SK-N-SH treated with all-trans-retinoic acid at 6 μM for 48 hours (cell line): ENCODE measurements around the gene TSBP1.

Experiments
- ATAC-seq: fragments of 200-7000 bp; cut with Tn5 transposase; 3 replicates; pipeline ENCODE4 v1.9.1; 2020; ENCODE audit warnings: mild to moderate bottlenecking, moderate library complexity
- ARNTL ChIP-seq: fragments of 450-650 bp; formaldehyde crosslinking; IDR thresholded peaks from 2 replicates; pipeline ENCODE4 v1.5.0; 2020; ENCODE audit warnings: low read depth, mild to moderate bottlenecking, moderate library complexity, borderline replicate concordance
- BACH2 ChIP-seq: fragments of 250-450 bp; sonication (Bioruptor Pico); IDR thresholded peaks from 2 replicates; pipeline ENCODE4 v1.9.0; 2021; ENCODE audit warnings: mild to moderate bottlenecking, borderline replicate concordance
- CSDC2 ChIP-seq: fragments of 250-450 bp; sonication (Bioruptor Pico); IDR thresholded peaks from 2 replicates; pipeline ENCODE4 v1.5.0; 2020; ENCODE audit warnings: mild to moderate bottlenecking, moderate library complexity
- ESRRG ChIP-seq: fragments of 250-450 bp; sonication (Bioruptor Pico); IDR thresholded peaks from 2 replicates; pipeline ENCODE4 v1.6.1; 2021; ENCODE audit warnings: mild to moderate bottlenecking
- ISL1 ChIP-seq: fragments of 250-450 bp; sonication (Bioruptor Pico); IDR thresholded peaks from 2 replicates; pipeline ENCODE4 v2.1.2; 2022; ENCODE audit warnings: mild to moderate bottlenecking, moderate library complexity
- OSR1 ChIP-seq: fragments of 250-450 bp; sonication (Bioruptor Pico); IDR thresholded peaks from 2 replicates; pipeline ENCODE4 v1.8.0; 2022; ENCODE audit warnings: moderate library complexity, mild to moderate bottlenecking, inconsistent platforms
- PPARA ChIP-seq: fragments of 250-450 bp; sonication (Bioruptor Pico); IDR thresholded peaks from 2 replicates; pipeline ENCODE4 v1.5.0; 2020; ENCODE audit warnings: mild to moderate bottlenecking, borderline replicate concordance
- RARB ChIP-seq: fragments of 250-450 bp; sonication (Bioruptor Pico); IDR thresholded peaks from 2 replicates; pipeline ENCODE4 v1.8.0; 2021; ENCODE audit warnings: mild to moderate bottlenecking, moderate library complexity
- SNAI2 ChIP-seq: fragments of 250-450 bp; sonication (Bioruptor Pico); IDR thresholded peaks from 2 replicates; pipeline ENCODE4 v1.5.0; 2020; ENCODE audit warnings: mild to moderate bottlenecking, moderate library complexity
- TCF4 ChIP-seq: fragments of 250-450 bp; sonication (Bioruptor Pico); IDR thresholded peaks from 2 replicates; pipeline ENCODE4 v1.8.0; 2021; ENCODE audit warnings: mild to moderate bottlenecking, moderate library complexity, borderline replicate concordance
- TOX ChIP-seq: fragments of 250-450 bp; sonication (Bioruptor Pico); IDR thresholded peaks from 2 replicates; pipeline ENCODE4 v1.8.0; 2021; ENCODE audit warnings: mild to moderate bottlenecking, moderate library complexity, borderline replicate concordance
- ZFP3 ChIP-seq: fragments of 250-450 bp; sonication (Bioruptor Pico); IDR thresholded peaks from 2 replicates; pipeline ENCODE4 v1.5.0; 2020; ENCODE audit warnings: mild to moderate bottlenecking, moderate library complexity
- ZFP30 ChIP-seq: fragments of 450-650 bp; formaldehyde crosslinking; IDR thresholded peaks from 2 replicates; pipeline ENCODE4 v1.5.0; 2022; ENCODE audit warnings: mild to moderate bottlenecking, moderate library complexity
- ZNF565 ChIP-seq: fragments of 450-650 bp; formaldehyde crosslinking; conservative IDR thresholded peaks from 2 replicates; pipeline ENCODE4 v1.5.0; 2020; ENCODE audit warnings: low read depth, mild to moderate bottlenecking, moderate library complexity
- ZNF70 ChIP-seq: fragments of 450-650 bp; formaldehyde crosslinking; IDR thresholded peaks from 2 replicates; pipeline ENCODE4 v1.5.0; 2020; ENCODE audit warnings: mild to moderate bottlenecking, moderate library complexity
- ZNF8 ChIP-seq: fragments of 450-650 bp; formaldehyde crosslinking; IDR thresholded peaks from 2 replicates; pipeline ENCODE4 v1.5.0; 2020; ENCODE audit warnings: mild to moderate bottlenecking, moderate library complexity
- TF ChIP-seq, protein P1 (sequence below): fragments of 250-450 bp; sonication (Bioruptor Pico); IDR thresholded peaks from 2 replicates; pipeline ENCODE4 v1.5.1; 2021; ENCODE audit warnings: mild to moderate bottlenecking, moderate library complexity
- TF ChIP-seq, protein P2 (sequence below): fragments of 250-450 bp; sonication (Bioruptor Pico); IDR thresholded peaks from 2 replicates; pipeline ENCODE4 v1.5.1; 2020; ENCODE audit warnings: low read depth, mild to moderate bottlenecking, moderate library complexity
- TF ChIP-seq, protein P3 (sequence below): fragments of 250-450 bp; sonication (Bioruptor Pico); IDR thresholded peaks from 2 replicates; pipeline ENCODE4 v1.5.0; 2020; ENCODE audit warnings: mild to moderate bottlenecking, moderate library complexity
- TF ChIP-seq, protein P4 (sequence below): fragments of 250-450 bp; sonication (Bioruptor Pico); IDR thresholded peaks from 2 replicates; pipeline ENCODE4 v1.8.0; 2020; ENCODE audit warnings: mild to moderate bottlenecking, moderate library complexity, borderline replicate concordance
- TF ChIP-seq, protein P5 (sequence below): fragments of 250-450 bp; sonication (Bioruptor Pico); IDR thresholded peaks from 2 replicates; pipeline ENCODE4 v1.8.0; 2021; ENCODE audit warnings: low read depth, mild to moderate bottlenecking, moderate library complexity, borderline replicate concordance

The TSBP1 gene, protein sequence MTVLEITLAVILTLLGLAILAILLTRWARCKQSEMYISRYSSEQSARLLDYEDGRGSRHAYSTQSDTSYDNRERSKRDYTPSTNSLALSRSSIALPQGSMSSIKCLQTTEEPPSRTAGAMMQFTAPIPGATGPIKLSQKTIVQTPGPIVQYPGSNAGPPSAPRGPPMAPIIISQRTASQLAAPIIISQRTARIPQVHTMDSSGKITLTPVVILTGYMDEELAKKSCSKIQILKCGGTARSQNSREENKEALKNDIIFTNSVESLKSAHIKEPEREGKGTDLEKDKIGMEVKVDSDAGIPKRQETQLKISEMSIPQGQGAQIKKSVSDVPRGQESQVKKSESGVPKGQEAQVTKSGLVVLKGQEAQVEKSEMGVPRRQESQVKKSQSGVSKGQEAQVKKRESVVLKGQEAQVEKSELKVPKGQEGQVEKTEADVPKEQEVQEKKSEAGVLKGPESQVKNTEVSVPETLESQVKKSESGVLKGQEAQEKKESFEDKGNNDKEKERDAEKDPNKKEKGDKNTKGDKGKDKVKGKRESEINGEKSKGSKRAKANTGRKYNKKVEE

DNA sequence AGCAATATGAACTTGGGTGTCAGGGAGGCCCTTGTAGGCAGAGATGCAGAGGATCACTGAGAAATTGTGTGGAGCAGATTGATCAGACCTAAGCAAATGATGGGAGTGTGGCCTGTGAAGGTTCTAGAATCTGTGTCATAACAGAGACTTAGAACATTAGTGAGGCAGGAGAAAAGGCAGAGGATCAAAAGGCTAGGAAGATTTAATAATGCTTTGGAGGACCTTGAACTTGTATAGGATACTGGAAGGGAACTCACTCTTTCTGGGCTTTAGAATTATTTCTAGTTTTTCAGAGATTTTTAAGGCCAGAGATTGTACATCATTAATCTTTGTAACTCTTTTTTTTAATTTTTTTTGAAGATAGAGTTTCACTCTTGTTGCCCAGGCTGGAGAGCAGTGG is at the start of gene TSBP1:
TSBP1 (minus strand) TSS at position 101 of the 400 bp plus-strand sequence. CDS start 197 bp downstream, outside the sequence.
- TF ChIP-seq ZNF565 (CRISPR knock-in tag) (no peak), BACH2 (CRISPR knock-in tag) (no peak), ZFP30 (CRISPR knock-in tag) (no peak), OSR1 (CRISPR knock-in tag) (no peak), ZFP3 (CRISPR knock-in tag) (no peak), PPARA (CRISPR knock-in tag) (no peak), ISL1 (CRISPR knock-in tag) (no peak), CSDC2 (CRISPR knock-in tag) (no peak), TCF4 (CRISPR knock-in tag) (no peak), ZNF8 (CRISPR knock-in tag) (no peak)
- TF ChIP-seq, protein P1, sequence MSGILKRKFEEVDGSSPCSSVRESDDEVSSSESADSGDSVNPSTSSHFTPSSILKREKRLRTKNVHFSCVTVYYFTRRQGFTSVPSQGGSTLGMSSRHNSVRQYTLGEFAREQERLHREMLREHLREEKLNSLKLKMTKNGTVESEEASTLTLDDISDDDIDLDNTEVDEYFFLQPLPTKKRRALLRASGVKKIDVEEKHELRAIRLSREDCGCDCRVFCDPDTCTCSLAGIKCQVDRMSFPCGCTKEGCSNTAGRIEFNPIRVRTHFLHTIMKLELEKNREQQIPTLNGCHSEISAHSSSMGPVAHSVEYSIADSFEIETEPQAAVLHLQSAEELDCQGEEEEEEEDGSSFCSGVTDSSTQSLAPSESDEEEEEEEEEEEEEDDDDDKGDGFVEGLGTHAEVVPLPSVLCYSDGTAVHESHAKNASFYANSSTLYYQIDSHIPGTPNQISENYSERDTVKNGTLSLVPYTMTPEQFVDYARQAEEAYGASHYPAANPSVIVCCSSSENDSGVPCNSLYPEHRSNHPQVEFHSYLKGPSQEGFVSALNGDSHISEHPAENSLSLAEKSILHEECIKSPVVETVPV (CRISPR knock-in tag): no peak
- TF ChIP-seq, protein P2, sequence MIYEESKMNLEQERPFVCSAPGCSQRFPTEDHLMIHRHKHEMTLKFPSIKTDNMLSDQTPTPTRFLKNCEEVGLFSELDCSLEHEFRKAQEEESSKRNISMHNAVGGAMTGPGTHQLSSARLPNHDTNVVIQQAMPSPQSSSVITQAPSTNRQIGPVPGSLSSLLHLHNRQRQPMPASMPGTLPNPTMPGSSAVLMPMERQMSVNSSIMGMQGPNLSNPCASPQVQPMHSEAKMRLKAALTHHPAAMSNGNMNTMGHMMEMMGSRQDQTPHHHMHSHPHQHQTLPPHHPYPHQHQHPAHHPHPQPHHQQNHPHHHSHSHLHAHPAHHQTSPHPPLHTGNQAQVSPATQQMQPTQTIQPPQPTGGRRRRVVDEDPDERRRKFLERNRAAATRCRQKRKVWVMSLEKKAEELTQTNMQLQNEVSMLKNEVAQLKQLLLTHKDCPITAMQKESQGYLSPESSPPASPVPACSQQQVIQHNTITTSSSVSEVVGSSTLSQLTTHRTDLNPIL (CRISPR knock-in tag): no peak
- TF ChIP-seq, protein P3, sequence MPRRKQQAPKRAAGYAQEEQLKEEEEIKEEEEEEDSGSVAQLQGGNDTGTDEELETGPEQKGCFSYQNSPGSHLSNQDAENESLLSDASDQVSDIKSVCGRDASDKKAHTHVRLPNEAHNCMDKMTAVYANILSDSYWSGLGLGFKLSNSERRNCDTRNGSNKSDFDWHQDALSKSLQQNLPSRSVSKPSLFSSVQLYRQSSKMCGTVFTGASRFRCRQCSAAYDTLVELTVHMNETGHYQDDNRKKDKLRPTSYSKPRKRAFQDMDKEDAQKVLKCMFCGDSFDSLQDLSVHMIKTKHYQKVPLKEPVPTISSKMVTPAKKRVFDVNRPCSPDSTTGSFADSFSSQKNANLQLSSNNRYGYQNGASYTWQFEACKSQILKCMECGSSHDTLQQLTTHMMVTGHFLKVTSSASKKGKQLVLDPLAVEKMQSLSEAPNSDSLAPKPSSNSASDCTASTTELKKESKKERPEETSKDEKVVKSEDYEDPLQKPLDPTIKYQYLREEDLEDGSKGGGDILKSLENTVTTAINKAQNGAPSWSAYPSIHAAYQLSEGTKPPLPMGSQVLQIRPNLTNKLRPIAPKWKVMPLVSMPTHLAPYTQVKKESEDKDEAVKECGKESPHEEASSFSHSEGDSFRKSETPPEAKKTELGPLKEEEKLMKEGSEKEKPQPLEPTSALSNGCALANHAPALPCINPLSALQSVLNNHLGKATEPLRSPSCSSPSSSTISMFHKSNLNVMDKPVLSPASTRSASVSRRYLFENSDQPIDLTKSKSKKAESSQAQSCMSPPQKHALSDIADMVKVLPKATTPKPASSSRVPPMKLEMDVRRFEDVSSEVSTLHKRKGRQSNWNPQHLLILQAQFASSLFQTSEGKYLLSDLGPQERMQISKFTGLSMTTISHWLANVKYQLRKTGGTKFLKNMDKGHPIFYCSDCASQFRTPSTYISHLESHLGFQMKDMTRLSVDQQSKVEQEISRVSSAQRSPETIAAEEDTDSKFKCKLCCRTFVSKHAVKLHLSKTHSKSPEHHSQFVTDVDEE (CRISPR knock-in tag): no peak
- TF ChIP-seq, protein P4, sequence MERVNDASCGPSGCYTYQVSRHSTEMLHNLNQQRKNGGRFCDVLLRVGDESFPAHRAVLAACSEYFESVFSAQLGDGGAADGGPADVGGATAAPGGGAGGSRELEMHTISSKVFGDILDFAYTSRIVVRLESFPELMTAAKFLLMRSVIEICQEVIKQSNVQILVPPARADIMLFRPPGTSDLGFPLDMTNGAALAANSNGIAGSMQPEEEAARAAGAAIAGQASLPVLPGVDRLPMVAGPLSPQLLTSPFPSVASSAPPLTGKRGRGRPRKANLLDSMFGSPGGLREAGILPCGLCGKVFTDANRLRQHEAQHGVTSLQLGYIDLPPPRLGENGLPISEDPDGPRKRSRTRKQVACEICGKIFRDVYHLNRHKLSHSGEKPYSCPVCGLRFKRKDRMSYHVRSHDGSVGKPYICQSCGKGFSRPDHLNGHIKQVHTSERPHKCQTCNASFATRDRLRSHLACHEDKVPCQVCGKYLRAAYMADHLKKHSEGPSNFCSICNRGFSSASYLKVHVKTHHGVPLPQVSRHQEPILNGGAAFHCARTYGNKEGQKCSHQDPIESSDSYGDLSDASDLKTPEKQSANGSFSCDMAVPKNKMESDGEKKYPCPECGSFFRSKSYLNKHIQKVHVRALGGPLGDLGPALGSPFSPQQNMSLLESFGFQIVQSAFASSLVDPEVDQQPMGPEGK (CRISPR knock-in tag): no peak
- TF ChIP-seq, protein P5, sequence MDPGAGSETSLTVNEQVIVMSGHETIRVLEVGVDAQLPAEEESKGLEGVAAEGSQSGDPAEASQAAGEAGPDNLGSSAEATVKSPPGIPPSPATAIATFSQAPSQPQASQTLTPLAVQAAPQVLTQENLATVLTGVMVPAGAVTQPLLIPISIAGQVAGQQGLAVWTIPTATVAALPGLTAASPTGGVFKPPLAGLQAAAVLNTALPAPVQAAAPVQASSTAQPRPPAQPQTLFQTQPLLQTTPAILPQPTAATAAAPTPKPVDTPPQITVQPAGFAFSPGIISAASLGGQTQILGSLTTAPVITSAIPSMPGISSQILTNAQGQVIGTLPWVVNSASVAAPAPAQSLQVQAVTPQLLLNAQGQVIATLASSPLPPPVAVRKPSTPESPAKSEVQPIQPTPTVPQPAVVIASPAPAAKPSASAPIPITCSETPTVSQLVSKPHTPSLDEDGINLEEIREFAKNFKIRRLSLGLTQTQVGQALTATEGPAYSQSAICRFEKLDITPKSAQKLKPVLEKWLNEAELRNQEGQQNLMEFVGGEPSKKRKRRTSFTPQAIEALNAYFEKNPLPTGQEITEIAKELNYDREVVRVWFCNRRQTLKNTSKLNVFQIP: no peak
- ATAC-seq: no peak

DNA sequence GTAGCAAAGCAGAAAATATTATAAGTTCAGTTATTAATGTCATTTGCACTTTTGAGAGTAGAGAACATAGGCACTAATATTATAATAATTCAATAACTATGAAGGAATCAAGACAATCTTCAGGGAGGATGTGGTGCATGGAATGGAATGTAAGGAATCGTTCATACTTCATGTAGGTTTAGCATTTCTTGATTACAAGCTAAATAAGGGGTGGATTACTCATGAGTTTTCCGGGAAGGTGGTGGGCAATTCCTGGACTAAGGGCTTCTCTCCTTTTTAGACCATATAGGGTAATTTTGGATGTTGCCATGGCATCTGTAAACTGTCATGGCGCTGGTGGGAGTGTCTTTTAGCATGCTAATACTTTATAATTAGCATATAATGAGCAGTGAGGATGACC is 44.3 kb upstream of the TSBP1 start:
- no peak for ATAC-seq
- TF ChIP-seq, protein P5: no peak
- TF ChIP-seq, protein P3 (CRISPR knock-in tag): no peak
- TF ChIP-seq OSR1 (CRISPR knock-in tag): no peak
- TF ChIP-seq ZFP3 (CRISPR knock-in tag): no peak
- TF ChIP-seq, protein P1 (CRISPR knock-in tag): no peak
- TF ChIP-seq CSDC2 (CRISPR knock-in tag): no peak
- no peak for TF ChIP-seq ISL1 (CRISPR knock-in tag)
- TF ChIP-seq TOX (CRISPR knock-in tag): no peak
- TF ChIP-seq ARNTL (CRISPR knock-in tag): no peak
- TF ChIP-seq RARB (CRISPR knock-in tag): no peak
- TF ChIP-seq BACH2 (CRISPR knock-in tag): no peak
- TF ChIP-seq ESRRG (CRISPR knock-in tag): no peak
- no peak for TF ChIP-seq ZFP30 (CRISPR knock-in tag)
- no peak for TF ChIP-seq SNAI2 (CRISPR knock-in tag)
- no peak for TF ChIP-seq TCF4 (CRISPR knock-in tag)
- no peak for TF ChIP-seq ZNF8 (CRISPR knock-in tag)
- no peak for TF ChIP-seq ZNF70 (CRISPR knock-in tag)
- no peak for TF ChIP-seq ZNF565 (CRISPR knock-in tag)
